SKM-1 treated with dmso at 0.1 percent for 144 hours (cell line): ENCODE results near the gene CARD8.

Source experiments
- DNase-seq: peaks from one replicate; lab custom pipeline; 2025; ENCODE audit not compliant: unreplicated experiment; lab: John Stamatoyannopoulos, UW

CARD8 gene

DNA sequence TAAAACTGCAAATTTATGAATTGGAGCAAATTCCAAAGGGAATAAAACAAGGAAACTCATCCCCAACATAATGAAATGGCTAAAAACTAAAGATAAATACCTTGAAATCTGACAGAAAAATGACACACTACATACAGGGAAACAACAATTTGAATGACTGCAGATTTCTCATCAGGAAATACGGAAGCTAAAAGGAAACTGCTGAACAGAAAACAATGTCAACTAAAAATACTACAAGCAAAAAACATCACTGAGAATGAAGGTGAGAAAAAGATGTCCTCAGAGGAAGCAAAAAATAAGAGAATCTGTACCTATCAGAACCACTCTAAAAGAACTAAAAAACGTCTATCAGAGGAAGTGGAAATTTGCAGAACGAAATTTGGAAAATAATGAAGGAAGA lies 45.7 kb downstream of the CARD8 start:
- DNase-seq, result no peak

DNA sequence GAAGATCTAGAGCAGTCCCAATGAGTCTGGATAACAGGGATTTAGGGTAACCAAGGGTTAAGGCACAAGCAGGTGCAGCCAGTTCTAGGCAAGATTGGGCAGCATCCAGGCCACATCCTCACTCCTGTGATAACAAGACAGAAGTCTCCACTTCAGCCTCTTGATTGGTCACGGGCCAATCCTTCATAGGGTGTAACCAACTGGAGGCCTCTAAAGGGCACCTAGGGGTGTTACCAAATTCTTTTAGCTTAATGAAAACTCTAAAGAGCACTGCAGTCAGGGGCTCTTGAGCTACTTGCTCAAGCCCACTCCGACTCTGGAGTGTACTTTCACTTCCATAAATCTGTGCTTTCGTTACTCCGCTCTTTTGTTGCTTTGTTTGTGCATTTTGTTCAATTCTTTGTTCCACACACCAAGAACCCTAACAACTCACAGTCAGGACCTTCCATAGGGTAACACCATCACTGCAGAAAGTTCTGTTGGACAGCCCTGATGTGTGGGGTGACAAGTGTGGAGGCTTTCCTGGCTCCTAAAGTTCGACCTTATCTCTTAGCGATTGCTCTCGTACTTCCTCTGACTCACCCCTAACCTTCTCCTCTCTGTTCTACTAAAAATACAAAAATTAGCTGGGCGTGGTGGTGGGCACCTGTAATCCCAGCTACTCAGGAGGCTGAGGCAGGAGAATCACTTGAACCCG lies 49.2 kb downstream of the CARD8 start:
- no peak for DNase-seq

- DNase-seq, result peak; percentile 84
Measured at GRCh38 chr19:48203794-48204628, 51.7 kb downstream of the CARD8 start.

DNA sequence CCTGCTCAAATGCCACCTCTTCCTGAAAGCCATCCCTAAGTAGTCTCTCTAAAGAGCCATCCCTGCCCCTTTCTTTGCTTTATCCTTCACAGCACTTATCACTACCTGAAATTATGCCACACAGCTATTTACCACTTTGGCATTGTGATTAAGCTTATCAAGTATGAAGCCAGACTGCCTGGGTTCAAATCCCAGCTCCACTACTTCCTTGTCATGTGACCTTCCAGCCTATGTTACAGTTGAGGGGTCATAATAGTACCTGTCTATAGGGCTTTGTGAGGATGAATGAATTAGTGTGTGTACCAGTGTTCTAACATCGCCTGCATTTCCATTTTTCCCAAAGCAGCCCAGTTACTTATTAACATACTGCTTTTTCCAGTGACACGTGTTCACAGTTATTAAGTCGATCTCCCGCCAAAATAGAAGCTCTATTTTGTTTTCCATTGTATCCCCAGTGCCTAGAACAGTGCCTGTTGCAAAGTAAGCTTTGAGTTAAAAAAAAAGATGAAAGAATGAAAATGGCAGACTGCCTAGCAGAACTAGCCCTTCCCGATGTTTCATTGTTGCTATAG lies 52.4 kb downstream of the CARD8 start:
- no peak for DNase-seq

DNA sequence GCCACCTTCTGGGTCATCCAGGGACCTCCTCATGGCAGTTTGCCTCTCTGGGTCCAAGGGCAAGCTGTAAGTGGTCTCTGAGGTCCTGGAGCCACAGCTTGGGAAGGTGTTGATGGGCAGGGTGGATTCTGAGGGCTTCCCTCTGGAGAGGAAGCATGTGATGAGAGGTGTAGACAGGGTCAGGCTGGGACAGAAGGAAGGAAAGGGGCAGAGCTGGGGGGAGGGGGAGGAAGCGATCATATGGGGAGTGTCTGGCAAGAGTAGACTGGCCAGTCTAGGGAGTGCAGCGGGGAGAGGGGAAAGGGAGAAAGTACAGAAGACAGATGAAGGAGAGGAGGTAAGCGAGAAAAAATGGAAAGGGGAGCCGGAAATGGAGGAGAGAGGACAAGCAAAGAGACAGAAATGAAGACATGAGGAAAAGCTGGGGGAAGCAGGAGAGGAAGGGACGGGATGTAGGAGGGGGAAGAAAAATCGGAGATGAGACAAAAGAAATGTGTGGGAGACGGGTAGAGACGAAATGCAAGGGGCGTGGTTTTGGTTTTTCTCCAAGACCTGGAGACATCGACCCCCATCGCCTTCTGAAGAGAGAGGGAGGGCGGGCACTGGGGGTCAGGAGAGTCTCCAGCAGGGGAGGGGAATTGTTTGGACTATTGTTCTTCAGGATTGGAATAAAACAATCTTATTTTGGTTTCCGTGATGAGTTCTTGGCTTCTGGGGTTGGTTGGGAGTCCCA lies 58.6 kb downstream of the CARD8 start:
- no peak for DNase-seq

- no peak for DNase-seq
Measured at GRCh38 chr19:48196321-48196763, 59.4 kb downstream of the CARD8 start.

DNA sequence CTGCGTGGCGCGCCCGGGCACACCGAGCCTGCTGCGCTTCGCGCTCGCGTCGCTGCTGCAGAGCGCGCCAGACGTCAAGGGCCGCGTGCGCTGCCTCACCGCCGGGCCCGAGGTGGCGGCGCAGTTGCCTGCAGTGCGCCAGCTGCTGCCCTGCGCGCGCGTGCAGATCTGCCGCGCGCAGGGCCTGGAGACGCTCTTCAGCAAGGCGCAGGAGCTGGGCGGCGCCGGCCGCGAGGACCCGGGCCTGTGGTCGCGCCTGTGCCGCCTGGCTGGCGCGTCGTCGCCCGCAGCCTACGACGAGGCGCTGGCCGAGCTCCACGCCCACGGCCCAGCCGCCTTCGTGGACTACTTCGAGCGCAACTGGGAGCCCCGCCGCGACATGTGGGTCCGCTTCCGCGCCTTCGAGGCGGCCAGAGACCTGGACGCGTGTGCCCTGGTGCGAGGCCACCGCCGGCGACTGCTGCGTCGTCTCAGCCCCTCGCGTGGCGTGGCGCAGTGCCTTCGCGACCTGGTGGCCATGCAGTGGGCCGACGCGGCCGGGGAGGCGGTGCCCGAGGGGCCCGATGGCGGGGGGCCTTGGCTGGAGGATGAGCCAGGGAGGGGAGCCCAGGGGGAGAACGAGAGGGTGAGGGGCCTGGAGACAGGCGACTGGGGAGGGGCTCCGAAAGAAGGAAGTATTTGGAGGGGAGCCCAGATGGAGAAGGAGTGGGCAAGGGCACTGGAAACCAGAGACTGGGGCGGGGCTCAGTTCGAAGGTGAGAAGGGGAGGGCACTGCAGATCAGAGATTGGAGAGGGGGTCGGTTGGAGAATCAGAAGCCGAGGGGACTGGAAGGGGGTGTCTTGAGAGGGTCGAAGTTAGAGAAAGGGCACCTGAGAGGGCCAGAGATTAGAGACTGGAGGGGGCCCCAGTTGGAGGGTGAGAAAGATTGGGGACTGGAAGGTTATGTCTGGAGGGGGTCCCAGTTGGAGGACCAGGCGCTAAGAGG lies 60.6 kb downstream of the CARD8 start:
- DNase-seq, result no peak

- DNase-seq, result no peak
Measured at GRCh38 chr19:48194041-48194843, 61.5 kb downstream of the CARD8 start.

DNA sequence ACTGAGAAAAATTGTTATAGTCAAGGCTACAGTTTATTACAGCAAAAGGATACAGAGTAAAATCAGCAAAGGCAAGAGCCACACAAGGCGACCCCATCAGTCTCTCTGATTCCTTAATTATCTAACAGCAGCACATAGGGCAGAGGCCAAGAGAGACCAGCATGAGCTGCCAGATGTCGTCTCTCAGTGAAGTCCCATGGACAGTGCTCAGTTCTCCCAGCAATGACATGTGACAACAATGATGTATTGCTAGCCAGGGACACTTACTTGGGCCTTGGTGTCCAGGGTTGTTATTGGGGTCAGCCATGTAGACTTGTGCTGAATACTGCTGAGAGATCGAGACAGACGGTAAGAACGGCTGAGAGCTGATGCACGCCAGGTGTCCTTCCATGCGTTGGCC lies 63.0 kb downstream of the CARD8 start:
- no peak for DNase-seq

DNA sequence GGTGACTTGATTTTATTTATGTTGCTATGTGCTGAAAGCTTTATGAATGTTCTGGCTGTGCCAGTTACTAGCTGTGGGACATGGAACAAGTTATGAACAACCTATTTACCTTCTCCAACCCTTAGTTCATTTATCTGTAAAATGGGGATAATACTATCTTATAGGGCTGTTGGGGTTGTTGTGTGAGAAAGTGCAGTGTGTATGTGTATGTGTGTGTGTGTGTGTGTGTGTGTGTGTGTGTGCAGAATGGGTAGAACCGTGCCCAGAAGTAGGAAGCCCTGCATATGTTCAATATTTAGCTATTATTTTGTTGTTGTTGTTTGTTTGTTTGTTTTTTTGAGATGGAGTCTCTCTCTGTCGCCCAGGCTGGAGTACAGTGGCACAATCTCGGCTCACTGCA lies 64.8 kb downstream of the CARD8 start:
- no peak for DNase-seq

GRCh38 chr19:48190288-48190884 lies 65.3 kb downstream of the CARD8 start:
- DNase-seq, result no peak

GRCh38 chr19:48186541-48186991 lies 69.1 kb downstream of the CARD8 start:
- DNase-seq, result no peak

- DNase-seq, result no peak
Measured at GRCh38 chr19:48186015-48186414, 69.7 kb downstream of the CARD8 start.

GRCh38 chr19:48183356-48183755 lies 72.4 kb downstream of the CARD8 start:
- DNase-seq, result no peak

- DNase-seq, result no peak
Measured at GRCh38 chr19:48182434-48182833, 73.3 kb downstream of the CARD8 start.

DNA sequence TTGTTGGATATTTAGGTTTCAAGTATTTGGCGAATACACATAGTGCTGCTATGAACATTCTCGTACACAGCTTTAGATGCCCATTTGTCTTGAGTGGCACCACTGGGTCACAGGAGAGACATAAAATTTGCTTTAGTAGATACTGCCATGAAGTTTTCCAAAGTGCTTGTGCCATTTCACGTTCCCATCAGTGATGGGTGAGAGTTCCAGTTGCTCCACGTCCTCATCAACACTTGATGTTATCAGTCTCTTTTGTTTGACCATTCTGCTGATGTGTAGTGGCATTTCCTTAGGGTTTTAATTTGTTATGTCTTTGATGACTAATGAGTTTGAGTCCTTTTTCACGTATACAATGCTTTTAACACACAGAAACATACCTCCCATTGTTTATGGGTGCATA lies 74.2 kb downstream of the CARD8 start:
- DNase-seq, result no peak

DNA sequence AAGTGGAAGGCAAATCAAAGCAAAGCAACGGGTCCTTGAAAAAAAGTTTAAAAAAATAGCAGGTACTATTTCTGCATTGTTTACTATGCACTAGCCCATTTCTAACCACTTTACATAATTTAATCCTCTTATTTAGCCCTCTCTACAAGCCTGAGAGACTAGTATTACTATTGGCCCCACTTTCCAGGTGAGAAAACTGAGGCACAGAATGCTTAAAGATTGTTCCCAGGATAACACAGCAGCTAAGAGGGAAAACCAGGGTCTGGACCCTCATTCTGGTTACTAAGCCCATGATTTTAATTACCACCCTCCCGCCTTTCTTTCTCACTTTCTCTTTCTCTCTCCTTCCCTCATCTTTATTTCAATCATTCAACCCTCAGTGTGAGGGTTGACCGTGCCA lies 79.5 kb downstream of the CARD8 start:
- DNase-seq, result no peak

GRCh38 chr19:48175578-48175977 lies 80.1 kb downstream of the CARD8 start:
- DNase-seq, result peak; percentile 37

- no peak for DNase-seq
Measured at GRCh38 chr19:48174445-48175030, 81.2 kb downstream of the CARD8 start.
